ENCODE measurements around the gene DIABLO.
"Not testable (repeated sequence)": the region's sequence is repeated elsewhere in the genome, so short reads cannot be mapped to it uniquely, and the experiment has no call there.

DIABLO gene

DNA sequence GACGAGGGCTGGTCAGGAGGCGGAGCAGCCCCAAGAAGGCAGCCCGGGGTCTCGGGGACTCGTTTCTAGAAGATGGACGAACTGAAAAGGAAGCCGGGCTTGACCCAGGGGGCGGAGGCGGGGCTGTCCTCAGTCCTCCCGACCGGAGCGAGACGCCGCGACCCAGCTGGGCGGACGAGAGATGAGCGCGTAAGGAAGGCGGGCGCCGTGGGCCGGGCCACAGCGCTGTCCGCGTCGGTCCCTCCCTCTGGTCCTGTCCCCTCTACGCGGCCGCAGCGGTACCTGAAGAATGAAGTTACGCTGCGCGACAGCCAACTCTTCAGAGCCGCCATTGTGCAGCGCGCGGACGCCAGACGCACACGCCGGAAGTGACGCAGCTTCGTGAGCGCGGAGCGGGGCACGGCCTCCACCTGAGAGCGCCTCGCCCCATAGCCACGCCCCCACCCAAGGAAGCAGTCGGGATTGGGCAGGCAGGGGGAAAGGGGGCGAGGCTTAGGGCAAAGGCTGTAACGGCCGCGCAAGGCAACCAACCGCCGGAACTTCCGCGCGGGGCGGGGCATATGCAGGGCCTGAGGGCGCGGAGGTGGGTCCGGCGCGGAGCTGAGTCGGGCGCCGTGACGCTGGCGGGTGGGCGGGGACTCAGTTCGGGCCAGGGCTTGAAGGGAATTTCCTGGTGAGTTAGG lies at the start of gene DIABLO:
TSS of gene DIABLO (minus strand) at position 370 of the 683 bp plus-strand sequence. CDS start at position 332, 38 bp downstream.
- DNase-seq (ENCODE audit: low read depth), result peak; percentile 93

DNA sequence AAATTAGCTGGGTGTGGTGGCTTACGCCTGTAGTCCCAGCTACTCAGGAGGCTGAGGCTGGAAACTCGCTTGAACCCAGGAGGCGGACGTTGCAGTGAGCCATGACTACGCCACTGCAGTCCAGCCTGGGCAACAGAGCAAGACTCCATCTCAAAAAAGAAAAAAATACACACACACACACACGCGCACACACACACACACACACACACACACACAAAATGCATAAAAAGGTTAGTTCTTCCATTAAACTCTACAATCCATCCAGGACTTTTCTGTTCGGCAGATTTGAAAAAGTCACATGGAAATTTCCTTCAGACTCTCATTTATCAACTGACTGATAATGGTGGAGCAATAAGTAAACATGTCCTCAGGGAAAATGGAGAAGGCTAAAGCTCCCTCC lies 49.6 kb upstream of the DIABLO start:
- DNase-seq (ENCODE audit: low read depth), result no peak

- peak; percentile 86 for DNase-seq (ENCODE audit: low read depth)
Measured at GRCh38 chr12:122266230-122266901, 40.5 kb upstream of the DIABLO start, which contains the start of gene VPS33A. TSS of gene VPS33A (minus strand) at chr12:122266494. CDS start at chr12:122266408, 86 bp downstream.

GRCh38 chr12:122265886-122266229 lies 40.0 kb upstream of the DIABLO start:
- no peak for DNase-seq (ENCODE audit: low read depth)

DNA sequence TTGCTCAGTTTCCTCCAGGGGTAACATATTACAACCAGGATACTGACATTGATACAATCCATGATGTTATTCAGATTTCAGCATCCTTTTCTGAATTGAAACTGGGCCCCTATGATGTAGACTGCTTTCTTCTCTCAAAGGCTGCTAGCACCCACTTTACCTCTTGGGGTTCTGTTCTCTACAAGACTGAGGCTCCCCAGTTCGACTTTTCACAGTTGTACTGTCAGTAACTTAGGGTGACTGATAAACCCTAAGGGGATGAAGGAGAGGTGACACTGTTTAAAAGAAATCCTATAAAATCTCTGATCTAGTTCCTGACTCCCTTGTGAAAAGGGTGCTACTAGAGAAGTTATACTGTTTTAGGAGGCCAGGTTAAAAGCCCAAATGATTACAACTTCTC lies 39.6 kb upstream of the DIABLO start:
- DNase-seq (ENCODE audit: low read depth), result no peak

- DNase-seq (ENCODE audit: low read depth), result not testable (repeated sequence)
Measured at GRCh38 chr12:122260735-122261134, 34.9 kb upstream of the DIABLO start.

DNA sequence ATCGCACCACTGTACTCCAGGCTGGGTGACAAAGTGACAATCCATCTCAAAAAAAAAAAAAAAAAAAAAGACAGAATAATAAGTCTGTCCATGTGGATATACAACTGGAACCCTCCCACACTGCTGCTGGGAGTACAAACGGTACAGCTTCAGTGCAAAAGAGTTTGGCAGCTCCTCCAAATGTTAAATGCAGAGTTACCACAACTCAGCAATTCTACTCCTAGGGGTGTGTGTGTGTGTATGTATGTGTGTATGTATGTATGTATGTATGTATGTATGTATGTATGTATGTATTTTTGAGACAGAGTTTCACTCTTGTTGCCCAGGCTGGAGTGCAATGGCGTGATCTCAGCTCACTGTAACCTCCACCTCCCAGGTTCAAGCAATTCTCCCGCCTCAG lies 33.1 kb upstream of the DIABLO start:
- DNase-seq (ENCODE audit: low read depth), result not testable (repeated sequence)

GRCh38 chr12:122258462-122258861 lies 32.6 kb upstream of the DIABLO start:
- not testable (repeated sequence) for DNase-seq (ENCODE audit: low read depth)

GRCh38 chr12:122250536-122250935 lies 24.7 kb upstream of the DIABLO start:
- DNase-seq (ENCODE audit: low read depth), result no peak

DNA sequence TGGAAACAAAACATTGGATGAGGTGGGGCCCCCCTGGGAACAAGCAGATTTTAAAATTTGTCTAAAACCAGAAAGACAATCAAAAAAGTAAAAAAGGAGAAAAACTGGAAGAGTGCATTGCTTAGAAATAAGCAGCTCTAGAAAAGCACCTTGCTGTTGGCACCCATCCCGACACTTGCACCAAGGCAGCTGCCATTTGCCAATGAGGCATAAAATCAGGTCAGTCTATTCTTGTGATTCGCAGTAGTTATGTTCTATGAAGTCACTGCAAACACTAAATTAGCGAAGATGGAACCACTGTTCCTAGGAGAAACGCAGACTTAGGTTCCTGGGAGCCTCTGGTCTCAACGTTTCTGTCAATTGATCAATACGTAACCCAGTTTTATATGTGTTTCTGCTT lies 24.2 kb upstream of the DIABLO start:
- DNase-seq (ENCODE audit: low read depth), result no peak

DNA sequence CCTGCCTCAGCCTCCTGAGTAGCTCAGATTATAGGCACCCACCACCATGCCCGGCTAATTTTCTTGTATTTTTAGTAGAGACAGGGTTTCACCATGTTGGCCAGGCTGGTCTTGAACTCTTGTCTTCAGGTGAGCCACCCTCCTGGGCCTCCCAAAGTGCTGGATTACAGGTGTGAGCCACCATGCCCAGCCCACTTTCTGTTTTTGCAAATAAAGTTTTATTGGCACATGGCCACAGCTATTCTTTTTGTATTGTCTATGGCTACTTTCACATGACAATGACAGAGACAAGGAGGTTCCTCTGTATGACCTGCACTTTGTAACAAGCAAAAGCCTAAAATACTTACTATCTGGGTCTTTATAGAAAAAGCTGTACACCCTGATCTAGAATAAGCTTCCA lies 19.7 kb upstream of the DIABLO start:
- no peak for DNase-seq (ENCODE audit: low read depth)

DNA sequence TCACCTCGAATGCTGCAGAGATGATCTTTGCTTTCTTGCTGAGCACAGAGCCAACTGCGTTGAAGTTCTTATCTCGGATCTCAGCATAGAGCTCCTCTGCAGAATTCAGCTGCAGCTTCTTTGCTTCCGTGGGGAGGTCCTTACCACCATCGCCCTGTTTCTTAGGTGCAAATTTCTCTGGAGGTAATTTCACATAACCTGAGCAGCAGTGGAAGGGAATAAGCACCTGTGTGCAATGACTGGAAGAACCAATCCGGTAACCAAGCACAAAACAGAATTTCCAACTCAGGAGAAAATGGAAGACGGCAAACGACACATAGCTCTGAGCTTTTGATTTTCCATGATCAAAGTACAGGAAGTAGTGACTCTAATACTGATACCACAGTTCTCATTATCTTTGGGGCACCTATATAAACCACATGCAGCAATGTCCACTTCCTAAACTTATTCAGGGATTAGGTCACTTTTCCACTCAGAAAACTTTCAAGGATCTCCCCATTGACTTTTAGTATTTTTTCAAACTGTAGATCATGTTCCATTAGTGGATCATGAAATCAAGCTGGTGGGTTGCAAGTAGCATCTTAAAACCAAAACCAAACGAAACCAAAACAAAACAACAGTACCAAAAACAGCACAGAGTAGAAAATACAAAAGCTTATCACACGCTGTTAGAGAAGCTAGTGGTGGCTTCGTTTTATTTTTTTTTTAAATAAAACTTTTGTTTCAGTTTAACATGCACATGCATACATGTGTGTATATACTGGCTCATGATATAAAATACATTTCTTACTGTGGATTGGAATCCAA lies 18.9 kb upstream of the DIABLO start:
- no peak for DNase-seq (ENCODE audit: low read depth)

DNA sequence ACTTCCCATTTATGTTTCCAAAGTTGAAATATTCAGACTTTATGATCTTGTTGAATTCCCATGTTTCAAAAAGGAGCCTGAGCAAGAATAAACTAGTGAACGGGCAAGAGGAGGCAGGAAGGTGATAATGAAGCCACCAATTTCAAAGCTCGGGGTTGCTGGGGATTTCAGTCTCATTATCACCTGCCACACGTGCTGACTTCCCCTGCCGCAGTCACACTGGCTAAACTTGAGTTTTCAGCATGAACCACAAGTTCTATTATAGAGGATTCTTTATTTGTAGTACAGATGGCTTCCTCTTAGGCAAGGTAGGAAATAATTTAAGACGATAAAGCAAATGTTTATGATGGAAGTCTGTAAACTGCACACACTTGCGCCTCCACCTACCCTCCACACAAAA lies 18.1 kb upstream of the DIABLO start:
- no peak for DNase-seq (ENCODE audit: low read depth)

DNA sequence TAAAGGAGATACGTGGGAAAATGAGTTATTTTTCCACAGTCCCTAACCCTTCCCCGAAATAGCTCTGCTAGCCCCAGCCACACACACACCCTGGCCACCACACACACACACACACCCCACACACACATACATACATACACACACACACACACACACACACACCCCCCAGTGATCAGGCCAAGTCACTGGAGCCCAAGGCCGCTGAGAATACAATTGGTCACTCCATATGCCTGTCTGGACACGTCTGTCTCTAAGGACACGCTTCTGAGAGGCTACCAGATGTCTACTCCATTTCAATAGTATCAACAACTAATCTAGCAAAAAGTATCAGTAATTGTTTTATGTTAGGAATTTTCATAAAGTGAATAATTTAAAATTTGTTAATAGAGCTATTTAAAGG lies 13.0 kb upstream of the DIABLO start:
- no peak for DNase-seq (ENCODE audit: low read depth)

DNA sequence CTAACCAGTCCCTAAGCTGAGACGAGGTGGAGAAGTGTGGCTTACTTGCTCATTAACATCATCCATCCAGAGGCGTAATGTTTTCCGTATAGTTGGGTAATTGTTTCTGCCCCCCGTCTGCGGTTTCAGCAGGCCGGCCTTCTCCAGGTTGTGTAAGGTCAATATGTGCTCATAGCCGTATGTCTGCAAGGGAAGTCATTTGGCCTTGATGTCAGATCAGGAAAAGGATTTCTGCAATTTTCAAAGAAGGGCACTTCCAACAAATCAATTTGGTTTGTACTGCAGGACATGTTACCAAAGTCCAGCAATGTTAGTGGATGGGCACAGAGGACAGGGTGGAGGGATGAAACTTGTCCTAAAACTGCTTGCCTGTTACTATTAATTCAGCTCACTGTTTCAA lies 9.9 kb upstream of the DIABLO start:
- DNase-seq (ENCODE audit: low read depth), result no peak

DNA sequence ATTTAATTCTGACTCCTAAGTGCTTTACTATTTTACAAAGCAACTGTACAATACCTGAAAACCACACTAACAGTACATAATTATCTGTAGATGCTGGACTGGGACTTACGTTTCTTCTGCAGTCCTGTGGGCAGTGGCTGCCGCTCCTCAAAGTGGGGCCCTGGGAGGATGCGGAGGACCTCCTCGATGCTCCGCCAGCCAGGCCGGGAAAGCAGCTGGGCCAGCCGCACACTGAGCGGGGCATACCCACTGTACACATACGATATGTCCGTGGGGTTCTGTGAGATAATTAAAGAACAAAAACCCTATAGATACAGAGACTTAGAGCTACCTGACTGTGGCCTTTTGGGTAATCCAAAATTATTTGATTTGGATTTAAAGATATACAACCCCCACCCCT lies 6.8 kb upstream of the DIABLO start:
- DNase-seq (ENCODE audit: low read depth), result no peak

GRCh38 chr12:122230798-122231197 lies 4.9 kb upstream of the DIABLO start:
- DNase-seq (ENCODE audit: low read depth), result no peak

GRCh38 chr12:122228092-122228491 lies 2.2 kb upstream of the DIABLO start:
- DNase-seq (ENCODE audit: low read depth), result no peak

GRCh38 chr12:122227341-122227740 lies 1.5 kb upstream of the DIABLO start:
- no peak for DNase-seq (ENCODE audit: low read depth)

DNA sequence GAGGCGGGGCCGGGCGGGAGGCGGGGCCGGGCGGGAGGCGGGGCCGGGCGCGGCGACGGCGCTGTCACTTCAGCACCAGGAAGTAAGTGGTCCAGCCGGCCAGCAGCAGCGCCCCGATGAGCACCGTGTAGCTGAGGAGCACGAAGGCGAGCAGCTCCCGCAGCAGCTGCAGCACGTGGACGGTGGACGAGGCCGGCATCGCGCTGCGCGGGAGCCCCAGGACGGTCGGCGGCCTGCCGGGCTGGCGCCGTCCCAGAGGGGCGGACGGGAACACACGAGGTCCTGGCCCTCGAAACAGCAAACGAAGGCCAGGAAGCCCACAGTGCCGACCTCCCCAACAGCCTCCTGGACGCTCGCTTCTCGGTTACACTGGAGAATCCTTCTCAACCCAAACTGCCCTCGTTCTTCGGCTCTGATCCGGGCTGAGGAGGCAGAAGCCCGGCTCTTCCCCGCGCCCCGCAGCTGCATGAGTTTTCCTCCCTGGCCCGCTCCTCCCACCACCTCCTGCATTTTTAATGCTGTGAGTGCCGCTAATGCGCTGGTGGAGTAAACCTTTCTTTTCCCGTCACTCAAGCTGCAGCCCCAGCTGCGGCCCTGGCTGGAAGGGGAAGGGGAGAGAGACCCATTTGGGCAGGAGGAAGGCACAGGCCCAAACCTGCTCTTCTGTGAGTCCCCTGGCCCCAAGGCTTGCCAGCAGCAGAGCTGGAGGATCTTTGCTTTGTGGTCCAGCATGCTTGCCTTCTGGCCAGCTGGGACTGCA lies 694 bp upstream of the DIABLO start:
- DNase-seq (ENCODE audit: low read depth), result no peak

DNA sequence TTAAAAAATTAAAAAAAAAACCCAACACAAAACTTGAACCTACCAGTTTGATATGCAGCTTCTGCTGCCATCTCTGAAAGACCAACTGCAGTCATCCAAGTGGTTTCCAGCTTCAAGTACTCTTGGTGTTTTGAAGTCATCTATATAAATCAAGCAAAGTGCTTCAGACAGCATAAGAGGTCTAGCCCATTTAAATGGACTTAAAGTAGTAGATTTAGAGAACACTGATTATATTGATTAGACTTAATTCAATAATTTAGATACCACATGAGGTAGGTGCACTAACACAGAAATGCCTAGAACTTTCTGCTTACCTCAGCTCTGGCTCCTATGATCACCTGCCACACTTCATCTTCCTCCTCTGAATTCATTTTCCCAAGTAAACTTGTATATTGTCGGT lies 9.4 kb downstream of the DIABLO start:
- no peak for DNase-seq (ENCODE audit: low read depth)

DNA sequence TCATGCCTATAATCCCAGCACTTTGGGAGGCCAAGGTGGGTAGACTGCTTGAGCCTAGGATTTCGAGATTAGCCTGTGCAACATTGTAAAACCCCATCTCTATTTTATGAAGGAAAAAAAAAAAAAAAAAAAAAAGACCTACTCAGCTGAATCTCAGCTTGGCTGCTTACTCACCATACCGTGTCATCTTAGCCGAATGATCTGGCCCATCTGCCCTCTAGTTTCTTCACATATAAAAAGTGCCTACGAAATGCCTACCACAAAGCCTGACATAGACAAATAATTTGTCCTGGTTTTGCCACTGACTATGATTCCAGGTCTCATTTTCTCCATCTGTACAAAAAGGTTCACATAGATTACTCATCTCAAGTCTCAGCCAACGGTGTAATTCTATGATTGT lies 10.1 kb downstream of the DIABLO start:
- no peak for DNase-seq (ENCODE audit: low read depth)
